WTC11 (cell line): Measurements from ENCODE around the gene LAMC2. TPM values are rescaled to one million over a fixed set of nuclear protein-coding genes. Genes with fewer than 3 reads are reported as not detected.

Experiments used
- ATAC-seq: fragments of 200-7000 bp; cut with Tn5 transposase; 2 replicates; pipeline ENCODE4 v1.10.0; 2021; ENCODE audit warnings: mild to moderate bottlenecking, moderate library complexity
- CTCF ChIA-PET: fragments of 300-600 bp; sonication (Branson Sonifier 250); formaldehyde crosslinking; loops from one replicate; lab custom pipeline; 2021; ENCODE audit warnings: antibody characterized with exemption; lab: Charles Lee
- POLR2A ChIA-PET: fragments of 350-600 bp; sonication (Branson Sonifier 250); formaldehyde crosslinking; loops from one replicate; lab custom pipeline; 2021; ENCODE audit warnings: antibody characterized with exemption; lab: Charles Lee
- DNase-seq: peaks from one replicate; pipeline ENCODE4 v3.0.0; 2021; ENCODE audit warnings: low spot score
- H3K27ac Mint-ChIP-seq: 2 replicates; pipeline ENCODE4 v1.8.0; 2021; ENCODE audit warnings: mixed read lengths
- H3K27me3 Mint-ChIP-seq: 2 replicates; pipeline ENCODE4 v1.8.0; 2021; ENCODE audit warnings: low read depth, mild to moderate bottlenecking, moderate library complexity, mixed read lengths
- H3K36me3 Mint-ChIP-seq: 2 replicates; pipeline ENCODE4 v1.8.0; 2021; ENCODE audit warnings: mixed read lengths
- H3K4me1 Mint-ChIP-seq: 2 replicates; pipeline ENCODE4 v1.8.0; 2022; ENCODE audit warnings: mixed read lengths
- H3K4me3 Mint-ChIP-seq: 2 replicates; pipeline ENCODE4 v1.8.0; 2021; ENCODE audit warnings: mild to moderate bottlenecking, moderate library complexity, mixed read lengths
- H3K9me3 Mint-ChIP-seq: 2 replicates; pipeline ENCODE4 v1.8.0; 2021; ENCODE audit warnings: mixed read lengths
- ATF3 ChIP-seq: sonication (generic); formaldehyde crosslinking; conservative IDR thresholded peaks from 2 replicates; pipeline ENCODE4 v1.8.1; 2022; ENCODE audit warnings: mild to moderate bottlenecking, missing genetic modification reagents
- E2F4 ChIP-seq: sonication (generic); formaldehyde crosslinking; IDR thresholded peaks from 2 replicates; pipeline ENCODE4 v1.8.1; 2022; ENCODE audit warnings: low read depth, mild to moderate bottlenecking, moderate library complexity, missing genetic modification reagents, borderline replicate concordance
- E2F5 ChIP-seq: sonication (generic); formaldehyde crosslinking; IDR thresholded peaks from 2 replicates; pipeline ENCODE4 v1.8.1; 2022; ENCODE audit warnings: mild to moderate bottlenecking, moderate library complexity, missing genetic modification reagents
- ERG ChIP-seq: fragments of 250-450 bp; sonication (Bioruptor Pico); IDR thresholded peaks from 2 replicates; pipeline ENCODE4 v1.8.0; 2021; ENCODE audit warnings: mild to moderate bottlenecking
- GABPB1 ChIP-seq: sonication (generic); formaldehyde crosslinking; IDR thresholded peaks from 2 replicates; pipeline ENCODE4 v1.8.1; 2023; ENCODE audit warnings: mild to moderate bottlenecking, missing genetic modification reagents
- HMGA2 ChIP-seq: fragments of 250-450 bp; sonication (Bioruptor Pico); IDR thresholded peaks from 2 replicates; pipeline ENCODE4 v1.4.0; 2021; ENCODE audit warnings: mild to moderate bottlenecking, moderate library complexity
- IRF2 ChIP-seq: sonication (generic); formaldehyde crosslinking; IDR thresholded peaks from 2 replicates; pipeline ENCODE4 v1.8.0; 2022; ENCODE audit warnings: low read depth, missing genetic modification reagents, borderline replicate concordance
- MXD4 ChIP-seq: fragments of 250-450 bp; sonication (Bioruptor Pico); IDR thresholded peaks from 2 replicates; pipeline ENCODE4 v1.8.0; 2021; ENCODE audit warnings: mild to moderate bottlenecking, moderate library complexity, borderline replicate concordance
- NFE2L1 ChIP-seq: sonication (generic); formaldehyde crosslinking; IDR thresholded peaks from 2 replicates; pipeline ENCODE4 v1.8.1; 2023; ENCODE audit warnings: missing genetic modification reagents
- NR1H2 ChIP-seq: sonication (generic); formaldehyde crosslinking; IDR thresholded peaks from 2 replicates; pipeline ENCODE4 v1.9.0; 2021; ENCODE audit warnings: mild to moderate bottlenecking, moderate library complexity, missing genetic modification reagents
- PRDM15 ChIP-seq: sonication (generic); formaldehyde crosslinking; IDR thresholded peaks from 2 replicates; pipeline ENCODE4 v1.8.0; 2022; ENCODE audit warnings: missing genetic modification reagents
- PRRX2 ChIP-seq: fragments of 250-450 bp; sonication (Bioruptor Pico); IDR thresholded peaks from 2 replicates; pipeline ENCODE4 v1.8.0; 2021; ENCODE audit warnings: mild to moderate bottlenecking
- USF1 ChIP-seq: sonication (generic); formaldehyde crosslinking; IDR thresholded peaks from 2 replicates; pipeline ENCODE4 v1.8.0; 2022; ENCODE audit warnings: mild to moderate bottlenecking, missing genetic modification reagents
- ZBTB43 ChIP-seq: sonication (generic); formaldehyde crosslinking; IDR thresholded peaks from 2 replicates; pipeline ENCODE4 v1.8.1; 2023; ENCODE audit warnings: mild to moderate bottlenecking, missing genetic modification reagents
- ZNF232 ChIP-seq: sonication (generic); formaldehyde crosslinking; IDR thresholded peaks from 2 replicates; pipeline ENCODE4 v1.8.0; 2022; ENCODE audit warnings: mild to moderate bottlenecking, missing genetic modification reagents
- ZNF317 ChIP-seq: sonication (generic); formaldehyde crosslinking; IDR thresholded peaks from 2 replicates; pipeline ENCODE4 v1.8.1; 2023; ENCODE audit warnings: low read depth, mild to moderate bottlenecking, moderate library complexity, missing genetic modification reagents, borderline replicate concordance
- ZNF416 ChIP-seq: fragments of 250-450 bp; sonication (Bioruptor Pico); IDR thresholded peaks from 2 replicates; pipeline ENCODE4 v1.9.0; 2021; ENCODE audit warnings: mild to moderate bottlenecking, inconsistent platforms
- ZNF512 ChIP-seq: sonication (generic); formaldehyde crosslinking; IDR thresholded peaks from 2 replicates; pipeline ENCODE4 v1.8.1; 2022; ENCODE audit warnings: missing genetic modification reagents, borderline replicate concordance
- total RNA-seq: library from RNA; stranded (reverse); gene quantifications from 3 replicates; pipeline ENCODE4 v1.2.3, GENCODE V29; 2021

The LAMC2 gene
- total RNA-seq, 1 experiment from 2014 or later, result 7.9 TPM

- TF ChIP-seq ZNF317 (CRISPR knock-in tag), result no peak
Measured at GRCh38 chr1:183262628-183263200, 76.7 kb downstream of the LAMC2 start (continued).

- CTCF ChIA-PET, result interaction anchor here (1.0 kb wide), 1 partner anchor 43 kb away, joined by 4 read pairs; no protein-coding TSS in a partner anchor
- no peak for DNase-seq
- Mint-ChIP-seq H3K4me1 (peaks cover 25% of the 10 kb centered on the region), H3K4me3 (no peak overlapping the region), H3K27ac (no peak overlapping the region), H3K27me3 (no peaks in the 10 kb centered on the region), H3K9me3 (no peaks in the 10 kb centered on the region), H3K36me3 (no peaks in the 10 kb centered on the region)
- ATAC-seq, result no peak
- POLR2A ChIA-PET, result no interaction called here
- TF ChIP-seq NFE2L1, result no peak
- TF ChIP-seq NR1H2 (CRISPR knock-in tag), result no peak
- TF ChIP-seq PRDM15 (CRISPR knock-in tag), result no peak
- TF ChIP-seq USF1 (CRISPR knock-in tag), result no peak
- TF ChIP-seq PRRX2 (CRISPR knock-in tag), result no peak
- no peak for TF ChIP-seq ZBTB43 (CRISPR knock-in tag)
- TF ChIP-seq HMGA2 (CRISPR knock-in tag), result no peak
- no peak for TF ChIP-seq ZNF232 (CRISPR knock-in tag)
- TF ChIP-seq MXD4 (CRISPR knock-in tag), result no peak
- no peak for TF ChIP-seq ATF3 (CRISPR knock-in tag)
Measured at GRCh38 chr1:183263886-183264602, 78.0 kb downstream of the LAMC2 start.

GRCh38 chr1:183267646-183268431, 81.8 kb downstream of the LAMC2 start:
- DNase-seq (no peak), ATAC-seq (no peak)
- ChIA-PET CTCF (interaction anchor here (0.9 to 1.1 kb wide), 2 partner anchors 33 kb away, joined by 3 to 4 read pairs; no protein-coding TSS in a partner anchor), POLR2A (no interaction called here)
- Mint-ChIP-seq H3K27me3 (no peaks in the 10 kb centered on the region), H3K36me3 (no peaks in the 10 kb centered on the region), H3K9me3 (no peaks in the 10 kb centered on the region), H3K27ac (no peak overlapping the region), H3K4me3 (no peak overlapping the region), H3K4me1 (peaks cover 13% of the 10 kb centered on the region)
- TF ChIP-seq NR1H2 (CRISPR knock-in tag) (no peak), E2F4 (CRISPR knock-in tag) (no peak), NFE2L1 (no peak), GABPB1 (CRISPR knock-in tag) (no peak), ERG (CRISPR knock-in tag) (no peak), ZNF416 (CRISPR knock-in tag) (no peak), E2F5 (CRISPR knock-in tag) (no peak), IRF2 (no peak), ZNF512 (CRISPR knock-in tag) (no peak)
